Measurements from ENCODE around the gene DST. TPM values are rescaled to one million over a fixed set of nuclear protein-coding genes. Genes with fewer than 3 reads are reported as not detected.

The DST gene
- total RNA-seq, 1 experiment from 2014 or later: 91.9 TPM

DNA sequence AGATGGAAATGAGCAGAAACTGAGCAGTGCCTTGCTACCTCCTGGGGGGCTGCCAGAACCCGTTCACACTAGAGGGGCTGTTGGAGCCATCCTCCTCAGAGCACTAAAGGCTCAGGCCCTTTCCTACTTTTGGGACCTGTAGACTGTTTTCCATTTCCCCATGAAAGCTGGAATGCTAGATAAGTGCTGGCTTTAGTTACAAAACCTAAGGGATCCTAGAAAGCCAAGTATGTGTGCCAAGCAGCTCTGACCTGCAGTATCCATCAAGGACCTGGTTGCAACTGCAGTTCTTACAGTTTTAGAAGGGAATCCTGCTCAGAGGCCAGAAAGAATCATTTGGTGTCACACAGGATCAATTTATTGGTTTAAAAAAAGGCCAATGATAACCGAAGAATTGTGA lies 218.6 kb downstream of the DST start:
- H2AFZ ChIP-seq (ENCODE audit: low read length): no peak overlapping the region
- no peak overlapping the region for H3K14ac ChIP-seq (ENCODE audit: insufficient read depth, low read length)
- Mint-ChIP-seq H3K4me3 (no peak overlapping the region), H3K36me3 (ENCODE audit: insufficient read depth in 1 of 3, low read depth in 3 of 3) (no peaks in the 10 kb centered on the region), H3K4me1 (no peaks in the 10 kb centered on the region), H3K27ac (no peak overlapping the region), H3K9me3 (no peaks in the 10 kb centered on the region), H3K27me3 (ENCODE audit: low read depth) (no peaks in the 10 kb centered on the region)
- no peak overlapping the region for H2BK5ac ChIP-seq (ENCODE audit: insufficient read length, low read length)
- no peak overlapping the region for H3T11ph ChIP-seq (ENCODE audit: low read length)
- H2BK20ac ChIP-seq (ENCODE audit: low read depth, low read length, poor library complexity, severe bottlenecking): no peak overlapping the region
- no CpG with 5 or more reads among the region's 2 CpGs for WGBS (ENCODE audit: extremely low coverage, insufficient read length, low lambda C conversion rate)
- no peaks in the 10 kb centered on the region for H3K9me3 ChIP-seq (ENCODE audit: control insufficient read depth, low read depth, low read length)
- H3K27me3 ChIP-seq (ENCODE audit: insufficient read depth, low read length): no peaks in the 10 kb centered on the region
- H3K56ac ChIP-seq (ENCODE audit: insufficient read length, low read depth, low read length): no peak overlapping the region
- no peaks in the 10 kb centered on the region for H3K79me2 ChIP-seq (ENCODE audit: insufficient read depth, low read length)
- no peaks in the 10 kb centered on the region for H4K20me1 ChIP-seq (ENCODE audit: control insufficient read depth, insufficient read depth, insufficient read length)
- H3K9ac ChIP-seq (ENCODE audit: extremely low read depth, insufficient read length, low read length): no peak overlapping the region
- no peak overlapping the region for H3K18ac ChIP-seq (ENCODE audit: insufficient read length, low read depth, low read length)
- H3K27ac ChIP-seq (ENCODE audit: insufficient read length, low read depth, low read length): no peak overlapping the region
- no peak overlapping the region for H3K4me2 ChIP-seq (ENCODE audit: insufficient read depth, insufficient read length, low read length)
- TF ChIP-seq, protein P1, sequence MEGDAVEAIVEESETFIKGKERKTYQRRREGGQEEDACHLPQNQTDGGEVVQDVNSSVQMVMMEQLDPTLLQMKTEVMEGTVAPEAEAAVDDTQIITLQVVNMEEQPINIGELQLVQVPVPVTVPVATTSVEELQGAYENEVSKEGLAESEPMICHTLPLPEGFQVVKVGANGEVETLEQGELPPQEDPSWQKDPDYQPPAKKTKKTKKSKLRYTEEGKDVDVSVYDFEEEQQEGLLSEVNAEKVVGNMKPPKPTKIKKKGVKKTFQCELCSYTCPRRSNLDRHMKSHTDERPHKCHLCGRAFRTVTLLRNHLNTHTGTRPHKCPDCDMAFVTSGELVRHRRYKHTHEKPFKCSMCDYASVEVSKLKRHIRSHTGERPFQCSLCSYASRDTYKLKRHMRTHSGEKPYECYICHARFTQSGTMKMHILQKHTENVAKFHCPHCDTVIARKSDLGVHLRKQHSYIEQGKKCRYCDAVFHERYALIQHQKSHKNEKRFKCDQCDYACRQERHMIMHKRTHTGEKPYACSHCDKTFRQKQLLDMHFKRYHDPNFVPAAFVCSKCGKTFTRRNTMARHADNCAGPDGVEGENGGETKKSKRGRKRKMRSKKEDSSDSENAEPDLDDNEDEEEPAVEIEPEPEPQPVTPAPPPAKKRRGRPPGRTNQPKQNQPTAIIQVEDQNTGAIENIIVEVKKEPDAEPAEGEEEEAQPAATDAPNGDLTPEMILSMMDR (conservative IDR thresholded peaks at IDR 0.05): no peak
- no peaks in the 10 kb centered on the region for H3K4me1 ChIP-seq (ENCODE audit: insufficient read depth, low read length)
- H4K91ac ChIP-seq (ENCODE audit: insufficient read length, low read depth, low read length): no peak overlapping the region
- no peak overlapping the region for H4K5ac ChIP-seq (ENCODE audit: insufficient read length, low read depth, low read length)
- no peak overlapping the region for H3K4ac ChIP-seq (ENCODE audit: low read depth, low read length)
- no peak overlapping the region for H2AK5ac ChIP-seq (ENCODE audit: insufficient read length, low read length)
- no peak for DNase-seq
- H2BK15ac ChIP-seq (ENCODE audit: low read depth, low read length): no peak overlapping the region
- H2BK120ac ChIP-seq (ENCODE audit: low read depth, low read length, poor library complexity, severe bottlenecking): no peak overlapping the region
- H3K23ac ChIP-seq (ENCODE audit: insufficient read length, low read depth, low read length): no peak overlapping the region
- H4K8ac ChIP-seq (replicated peaks; ENCODE audit: insufficient read length, low read depth, low read length): no peak overlapping the region
- H2BK12ac ChIP-seq (ENCODE audit: insufficient read length, low read depth, low read length): no peak overlapping the region
- H3K23me2 ChIP-seq (ENCODE audit: insufficient read length, low read depth, low read length, poor library complexity, severe bottlenecking): no peaks in the 10 kb centered on the region
- no peaks in the 10 kb centered on the region for H3K79me1 ChIP-seq (ENCODE audit: insufficient read depth, low read depth, low read length, poor library complexity, severe bottlenecking)
